Prostate gland (tissue), 2 donors: ENCODE results near the gene GALNT8.

Experiments
- CTCF ChIP-seq, 4 experiments: fragments of 200-600 bp in 2 of 4; fragments of 450-650 bp in 2 of 4; sonication (generic) in 2 of 4; IDR thresholded peaks; 1 replicate in 3 of 4; 2 replicates in 1 of 4; pipeline ENCODE4 v1.5.1; 2016 to 2019; ENCODE audit warnings: antibody characterized with exemption in 4 of 4, mild to moderate bottlenecking in 2 of 4, moderate library complexity in 2 of 4
- POLR2A ChIP-seq: fragments of 450-650 bp; IDR thresholded peaks from one replicate; pipeline ENCODE4 v1.6.1; 2016; ENCODE audit warnings: antibody characterized with exemption, mild to moderate bottlenecking

- no peak for TF ChIP-seq POLR2A
- no peak for TF ChIP-seq CTCF (IDR thresholded peaks at IDR 0.05)
Observed at GRCh38 chr12:4784404-4785054, 64.3 kb downstream of the GALNT8 start.
